HG03565 (cell line): ENCODE data around the gene SLC25A38.
A peak's percentile ranks its signal among the peaks of the same experiment; 100 is the strongest.
"Not testable (repeated sequence)": the region's sequence is repeated elsewhere in the genome, so short reads cannot be mapped to it uniquely, and the experiment has no call there.

Source experiments
- ATAC-seq: cut with Tn5 transposase; IDR thresholded peaks from one replicate; pipeline ENCODE4 v1.9.1; 2021; ENCODE audit warnings: mild to moderate bottlenecking, moderate library complexity; ENCODE audit not compliant: unreplicated experiment

The SLC25A38 gene

DNA sequence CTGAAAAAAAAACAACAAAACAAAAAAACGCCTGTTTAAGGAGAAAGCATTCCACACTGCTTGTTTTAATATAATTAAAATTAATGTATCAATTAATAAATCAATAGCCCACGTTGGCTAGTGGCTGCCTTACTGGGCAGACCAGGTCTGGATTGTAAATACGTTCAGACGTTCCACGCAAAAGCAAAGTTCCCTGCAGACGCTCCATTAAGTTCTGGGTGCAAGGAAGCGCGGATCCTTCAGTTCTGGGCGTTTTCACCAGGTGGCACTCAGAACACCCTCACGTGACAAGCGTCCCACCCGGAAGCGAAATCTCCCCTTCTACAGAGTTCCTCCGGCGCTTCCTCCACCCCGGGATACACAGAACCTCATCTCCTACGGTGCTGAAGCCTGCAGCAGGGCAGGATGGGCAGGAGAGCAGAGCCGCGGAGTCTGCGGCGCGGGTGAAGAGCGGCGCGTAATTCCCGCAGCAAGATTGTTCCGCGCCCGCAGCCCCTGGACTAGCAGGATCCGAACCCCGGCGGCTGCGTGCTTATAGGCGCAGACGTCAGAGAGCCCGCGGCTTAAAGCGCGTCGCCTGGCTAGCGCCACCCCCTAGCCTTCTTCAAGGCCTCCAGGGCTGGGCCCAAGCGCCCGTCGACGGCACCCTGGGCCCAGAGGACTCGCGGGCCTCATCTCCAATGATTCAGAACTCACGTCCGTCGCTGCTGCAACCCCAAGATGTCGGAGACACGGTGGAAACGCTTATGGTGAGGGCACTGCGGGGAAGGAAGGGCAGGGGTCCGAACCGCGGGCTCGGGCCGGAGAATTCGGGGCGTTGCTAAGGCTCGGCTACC lies at the start of gene SLC25A38:
Gene SLC25A38, plus strand, starts transcription at position 326 of the 836 bp plus-strand sequence. Its CDS starts 355 bp downstream, at position 681.
- ATAC-seq: peak; percentile 52

- no peak for ATAC-seq
Measured at GRCh38 chr3:39333607-39334006, 49.6 kb upstream of the SLC25A38 start.

GRCh38 chr3:39334205-39334604 lies 49.0 kb upstream of the SLC25A38 start:
- ATAC-seq: no peak

DNA sequence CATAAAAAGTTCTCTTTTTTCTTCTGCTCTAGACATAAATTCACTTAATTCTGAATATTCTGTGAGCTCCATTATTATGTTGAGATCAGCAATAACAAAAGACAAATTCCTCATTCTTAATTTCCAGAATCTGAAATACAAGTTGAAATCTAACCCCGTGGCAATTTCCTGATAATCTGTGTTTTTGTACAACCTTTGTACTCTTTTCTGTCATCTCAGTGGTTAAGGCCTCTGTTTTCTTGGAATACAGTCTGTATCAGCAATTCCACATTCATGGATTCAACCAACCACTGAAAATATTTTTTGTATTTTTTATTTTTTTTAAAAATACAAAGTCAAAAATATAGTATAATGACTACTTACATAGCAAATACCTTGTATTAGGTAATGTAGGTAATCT lies 45.0 kb upstream of the SLC25A38 start:
- ATAC-seq: no peak

GRCh38 chr3:39339086-39339485 lies 44.1 kb upstream of the SLC25A38 start:
- no peak for ATAC-seq

GRCh38 chr3:39343076-39343717 lies 40.0 kb upstream of the SLC25A38 start:
- no peak for ATAC-seq

DNA sequence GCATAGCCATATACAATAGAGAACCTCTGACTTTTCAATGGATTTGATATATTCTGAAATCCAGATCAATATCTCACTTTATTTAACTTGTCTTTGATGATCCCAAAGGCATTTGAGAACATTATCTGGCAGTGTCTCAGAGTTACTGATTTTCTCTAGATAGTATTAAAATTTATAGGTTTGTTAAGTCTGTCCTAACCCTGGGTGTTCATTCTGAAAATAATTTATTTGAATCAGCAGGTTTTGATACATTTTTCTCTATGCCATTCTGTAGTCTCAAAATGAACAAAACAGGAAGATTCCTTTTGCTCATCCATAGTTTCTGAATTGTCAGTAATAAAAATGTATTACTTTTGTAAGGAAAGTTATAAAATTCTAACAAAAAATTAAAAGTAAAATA lies 39.4 kb upstream of the SLC25A38 start:
- ATAC-seq: no peak

DNA sequence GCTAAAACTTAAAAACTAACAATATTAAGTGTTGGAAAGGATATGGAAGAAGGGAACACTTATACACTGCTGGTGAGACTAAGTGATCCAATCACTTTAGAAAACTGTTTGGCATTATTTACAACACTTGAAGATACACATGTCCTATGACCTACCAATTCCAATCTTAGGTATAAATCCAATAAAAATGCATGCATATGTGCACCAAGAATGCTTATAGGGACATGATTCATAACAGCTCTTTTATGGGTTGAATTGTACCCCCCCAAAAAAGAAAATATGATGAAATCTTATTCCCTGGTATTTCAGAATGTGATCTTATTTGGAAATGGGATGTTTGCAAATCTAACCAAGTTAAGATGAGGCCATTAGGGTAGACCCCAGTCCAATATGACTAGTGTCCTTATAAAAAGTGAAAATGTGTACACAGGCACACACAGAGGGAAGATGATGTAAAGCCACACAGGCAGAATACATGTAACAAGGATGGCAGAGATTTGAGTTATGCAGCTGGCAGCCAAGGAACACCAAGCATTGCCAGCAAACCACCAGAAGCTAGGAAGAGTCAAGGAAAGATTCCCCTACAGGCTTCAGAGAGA lies 38.3 kb upstream of the SLC25A38 start:
- ATAC-seq: no peak

DNA sequence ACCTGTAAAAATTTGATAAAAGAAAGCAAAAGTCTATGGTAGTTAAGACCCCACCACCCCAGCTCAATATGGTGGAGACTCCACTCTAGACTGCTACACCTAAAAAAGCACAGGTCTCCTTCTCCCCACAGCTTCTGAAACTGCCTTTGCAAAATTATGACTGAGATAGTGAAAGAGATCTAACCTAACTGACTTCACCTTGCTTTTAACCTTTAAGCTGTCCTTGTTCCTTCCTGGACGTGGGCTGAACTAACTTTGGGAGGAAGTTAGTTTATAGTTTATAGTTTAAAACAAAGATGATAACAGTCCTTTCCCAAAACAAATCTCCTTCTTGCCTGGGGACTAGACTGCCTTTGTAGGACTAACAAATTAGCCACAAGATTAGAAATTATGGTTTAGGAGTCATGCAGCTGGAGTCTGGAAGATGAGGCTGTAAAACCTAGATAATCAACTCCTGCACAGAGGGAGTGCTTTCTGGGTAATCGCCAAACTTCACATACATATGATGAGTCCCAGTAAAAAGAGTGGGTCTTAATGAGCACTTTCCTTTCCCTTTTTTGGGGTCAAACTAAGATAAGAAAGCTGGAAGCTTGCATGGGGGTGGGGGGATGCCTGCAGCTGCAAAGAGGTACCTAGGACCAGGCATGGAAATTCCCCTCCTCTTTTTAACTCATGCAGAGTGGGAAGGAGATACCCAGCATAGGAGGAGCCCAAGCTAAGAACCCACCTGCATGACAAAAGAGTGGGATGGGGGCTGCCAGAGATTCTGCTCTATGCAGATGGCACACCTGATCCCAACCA lies 36.2 kb upstream of the SLC25A38 start:
- peak; percentile 88 for ATAC-seq

DNA sequence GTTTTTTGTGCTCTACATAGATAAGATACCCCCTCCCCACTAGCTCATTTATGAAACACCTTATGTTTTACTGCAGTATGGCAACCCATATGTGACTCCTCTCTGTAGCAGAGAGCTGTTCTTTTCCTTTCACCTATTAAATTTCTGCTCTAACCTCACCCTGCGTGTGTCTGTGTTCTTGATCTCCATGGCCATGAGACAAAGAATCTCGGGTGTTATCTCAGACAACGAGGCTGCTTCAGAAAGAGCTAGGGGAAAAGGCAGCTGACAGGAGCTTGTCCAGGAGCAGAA lies 35.6 kb upstream of the SLC25A38 start:
- ATAC-seq: no peak

DNA sequence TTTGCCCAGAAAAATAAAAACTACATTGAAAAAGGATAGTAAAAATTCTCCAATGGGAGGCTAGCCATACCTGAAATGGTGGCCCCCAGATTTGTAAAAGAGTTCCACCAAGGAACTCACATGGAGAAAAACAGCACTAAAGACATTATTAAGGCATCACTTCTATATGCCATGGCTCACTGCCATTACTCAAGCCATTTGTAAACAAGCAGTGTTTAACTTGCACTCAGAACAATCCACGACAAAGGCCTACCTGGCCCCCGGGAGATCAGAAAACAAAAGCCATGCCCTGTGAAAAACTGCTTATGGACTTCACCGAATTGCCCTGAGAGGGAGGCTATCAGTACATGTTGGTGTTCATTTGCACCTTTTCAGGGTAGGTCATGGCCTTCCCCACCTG lies 34.1 kb upstream of the SLC25A38 start:
- ATAC-seq: no peak

DNA sequence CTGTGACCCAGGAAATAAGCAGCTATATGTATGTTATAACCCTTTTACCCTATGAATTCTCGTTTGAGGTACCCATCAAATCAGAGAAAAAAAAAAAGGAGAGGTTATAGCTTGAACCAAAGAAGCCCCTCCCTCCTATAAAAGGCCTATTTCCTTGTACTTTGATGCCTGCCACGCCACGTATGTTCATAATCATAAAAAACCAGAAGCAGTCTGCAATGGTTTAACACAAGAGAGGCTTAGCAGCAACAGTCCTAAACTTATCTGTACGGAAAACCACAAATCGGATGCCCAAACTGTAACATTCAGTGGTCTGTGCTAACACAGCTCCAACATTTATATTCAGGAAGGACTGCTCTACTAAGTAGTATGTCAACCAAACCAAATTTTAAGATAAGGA lies 32.5 kb upstream of the SLC25A38 start:
- ATAC-seq: no peak

- not testable (repeated sequence) for ATAC-seq
Measured at GRCh38 chr3:39351134-39351533, 32.0 kb upstream of the SLC25A38 start.

DNA sequence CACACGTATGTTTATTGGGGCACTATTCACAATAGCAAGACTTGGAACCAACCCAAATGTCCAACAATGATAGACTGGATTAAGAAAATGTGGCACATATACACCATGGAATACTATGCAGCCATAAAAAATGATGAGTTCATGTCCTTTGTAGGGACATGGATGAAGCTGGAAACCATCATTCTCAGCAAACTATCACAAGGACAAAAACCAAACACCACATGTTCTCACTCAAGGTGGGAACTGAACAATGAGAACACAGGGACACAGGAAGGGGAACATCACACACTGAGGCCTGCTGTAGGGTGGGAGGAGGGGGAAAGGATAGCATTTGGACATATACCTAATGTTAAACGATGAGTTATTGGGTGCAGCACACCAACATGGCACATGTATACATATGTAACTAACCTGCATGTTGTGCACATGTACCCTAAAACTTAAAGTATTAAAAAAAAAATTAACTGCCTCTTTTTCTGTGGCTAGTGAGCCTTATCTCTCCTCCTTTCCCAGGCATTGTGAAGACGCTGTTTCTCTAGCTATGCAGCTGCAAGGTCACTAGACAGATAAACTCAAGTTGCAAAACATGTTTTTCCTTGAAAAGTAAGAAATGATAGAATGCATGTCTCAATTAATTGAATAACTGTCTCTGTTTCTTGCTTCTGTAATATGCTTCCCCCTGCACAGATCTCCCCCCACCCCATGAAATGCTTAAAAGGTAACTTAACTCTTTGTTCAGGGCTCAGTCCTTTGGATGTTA lies 29.8 kb upstream of the SLC25A38 start:
- ATAC-seq: not testable (repeated sequence)

DNA sequence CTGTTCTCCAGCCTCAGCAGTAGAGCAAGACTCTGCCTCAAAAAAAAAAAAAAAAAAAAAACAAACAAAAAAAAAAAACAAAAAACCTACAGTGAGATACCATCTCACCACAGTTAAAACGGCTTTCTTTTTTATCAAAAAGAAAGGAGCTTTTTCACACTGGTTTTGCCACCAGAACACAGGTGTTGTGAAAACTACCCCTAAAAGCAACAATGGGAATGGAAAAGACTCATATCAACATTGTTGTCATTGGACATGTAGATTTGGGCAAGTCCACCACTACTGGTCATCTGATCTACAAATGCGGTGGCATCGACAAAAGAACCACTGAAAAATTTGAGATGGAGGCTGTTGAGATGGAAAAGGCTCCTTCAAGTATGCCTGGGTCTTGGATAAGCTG lies 24.8 kb upstream of the SLC25A38 start:
- ATAC-seq: no peak

DNA sequence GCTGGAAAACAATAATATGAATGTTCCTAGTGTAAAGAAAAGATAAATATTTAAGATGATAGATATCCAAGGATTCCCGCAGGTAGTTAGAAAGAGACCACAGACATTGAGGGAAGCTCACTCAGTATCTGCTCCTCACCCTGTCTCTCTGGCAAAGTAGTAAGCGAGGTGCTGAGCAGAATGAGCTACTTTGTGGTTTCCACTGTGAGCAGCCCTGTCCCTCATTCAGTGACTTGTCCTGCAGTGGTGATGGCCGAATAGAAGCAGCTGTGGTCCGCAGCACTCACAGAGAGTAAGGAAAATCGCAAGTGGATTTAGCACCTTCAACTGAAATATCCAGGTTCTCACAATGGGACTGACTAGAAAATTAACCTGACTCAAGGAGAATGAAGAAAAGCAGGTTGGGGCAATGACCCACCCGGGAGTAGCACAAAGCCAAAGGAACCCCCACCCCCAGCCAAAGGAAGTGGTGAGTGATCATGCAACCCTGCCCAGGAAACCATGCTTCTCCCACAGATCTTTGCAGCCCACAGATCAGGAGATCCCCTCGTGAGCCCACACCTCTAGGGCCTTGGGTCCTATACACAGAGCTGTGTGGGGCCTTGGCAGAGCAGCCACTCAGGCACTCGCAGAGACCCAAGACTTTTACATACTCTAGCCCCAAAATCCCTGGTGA lies 21.8 kb upstream of the SLC25A38 start:
- no peak for ATAC-seq

GRCh38 chr3:39362192-39362591 lies 21.0 kb upstream of the SLC25A38 start:
- no peak for ATAC-seq

- no peak for ATAC-seq
Measured at GRCh38 chr3:39362812-39363211, 20.4 kb upstream of the SLC25A38 start.

DNA sequence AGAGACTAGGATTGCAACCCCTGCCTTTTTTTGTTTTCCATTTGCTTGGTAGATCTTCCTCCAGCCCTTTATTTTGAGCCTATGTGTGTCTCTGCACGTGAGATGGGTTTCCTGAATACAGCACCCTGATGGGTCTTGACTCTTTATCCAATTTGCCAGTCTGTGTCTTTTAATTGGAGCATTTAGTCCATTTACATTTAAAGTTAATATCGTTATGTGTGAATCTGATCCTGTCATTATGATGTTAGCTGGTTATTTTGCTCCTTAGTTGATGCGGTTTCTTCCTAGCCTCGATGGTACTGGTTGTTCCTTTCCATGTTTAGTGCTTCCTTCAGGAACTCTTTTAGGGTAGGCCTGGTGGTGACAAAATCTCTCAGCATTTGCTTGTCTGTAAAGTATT lies 12.7 kb upstream of the SLC25A38 start:
- not testable (repeated sequence) for ATAC-seq

DNA sequence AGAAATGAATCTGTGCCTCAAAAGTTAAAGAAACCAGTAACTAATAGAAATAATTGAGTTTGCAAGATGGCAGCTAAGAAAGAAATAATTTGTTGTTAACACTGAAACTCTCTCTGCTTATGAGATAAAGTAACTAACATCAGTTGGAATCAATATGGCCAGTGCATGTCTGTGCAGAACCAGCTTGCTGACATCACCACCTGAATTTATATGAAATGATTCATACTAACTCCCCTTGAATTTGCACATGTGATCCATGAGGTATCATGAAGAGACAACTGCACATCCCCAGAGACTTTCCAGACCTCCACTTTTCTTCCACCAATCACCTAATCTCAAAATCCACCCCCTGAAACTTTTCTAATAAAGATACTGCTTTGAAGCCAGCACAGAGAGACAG lies 10.3 kb upstream of the SLC25A38 start:
- no peak for ATAC-seq
